Vagina (tissue), 2 donors: ENCODE data around the gene CPSF4. TPM values are rescaled to one million over a fixed set of nuclear protein-coding genes. Genes with fewer than 3 reads are reported as not detected.

Experiments used
- DNase-seq, 2 donors: peaks; one replicate each; pipeline ENCODE4 v3.0.0-alpha.2; 2017; ENCODE audit errors: extremely low spot score in 2 of 2
- H3K27ac ChIP-seq: fragments of 200-600 bp; sonication (generic); one replicate; pipeline ENCODE4 v1.5.1; 2019
- H3K27me3 ChIP-seq: fragments of 200-600 bp; sonication (generic); one replicate; pipeline ENCODE4 v1.5.1; 2019
- H3K36me3 ChIP-seq, 2 donors: fragments of 200-600 bp; sonication (generic); one replicate each; pipeline ENCODE4 v1.5.1; 2017 to 2019
- H3K4me1 ChIP-seq: fragments of 200-600 bp; sonication (generic); one replicate; pipeline ENCODE4 v1.5.1; 2019
- H3K4me3 ChIP-seq, 2 donors: fragments of 200-600 bp; sonication (generic); 1 replicate in 1 of 2; 2 replicates in 1 of 2; pipeline ENCODE4 v1.5.1; 2016 to 2019
- H3K9me3 ChIP-seq: fragments of 200-600 bp; sonication (generic); one replicate; pipeline ENCODE4 v1.5.1; 2019
- POLR2A ChIP-seq, 2 donors: fragments of 450-650 bp; IDR thresholded peaks; one replicate each; pipeline ENCODE4 v1.6.1; 2017; ENCODE audit warnings: antibody characterized with exemption in 2 of 2, mild to moderate bottlenecking in 2 of 2, moderate library complexity in 2 of 2
- POLR2AphosphoS5 ChIP-seq, 2 donors: sonication (generic); formaldehyde crosslinking; IDR thresholded peaks; one replicate each; pipeline ENCODE4 v1.9.0; 2017; ENCODE audit warnings: antibody characterized with exemption in 2 of 2, mild to moderate bottlenecking in 2 of 2, low read depth in 1 of 2; ENCODE audit not compliant: insufficient read depth in 1 of 2
- intact Hi-C: fragments of 100-400 bp; cut with DNase I; formaldehyde crosslinking; loops from one replicate; pipeline ENCODE4 v1.15.1; 2023
- total RNA-seq: library from RNA; depleted of rRNA; stranded (reverse); fragments of >200 nt; gene quantifications from one replicate; pipeline ENCODE4 v1.2.3, GENCODE V29; 2016
- TF ChIP-seq, protein P1 (sequence below), 3 experiments: fragments of 450-650 bp in 2 of 3; fragments of 200-600 bp in 1 of 3; sonication (generic) in 1 of 3; IDR thresholded peaks; one replicate each; pipeline ENCODE4 v1.5.1; 2017 to 2019; ENCODE audit warnings: antibody characterized with exemption in 3 of 3, mild to moderate bottlenecking in 2 of 3, moderate library complexity in 2 of 3

Gene CPSF4
- total RNA-seq, 1 donor from 2014 or later: 23.8 TPM

GRCh38 chr7:99404235-99404976 lies 34.3 kb upstream of the CPSF4 start:
- Histone ChIP-seq H3K27ac (no peak overlapping the region), H3K9me3 (no peaks in the 10 kb centered on the region), H3K4me3 (no peak overlapping the region), H3K36me3 (peaks cover 0 to 45% of the 10 kb centered on the region in 2 donors), H3K27me3 (no peaks in the 10 kb centered on the region), H3K4me1 (peaks cover 41% of the 10 kb centered on the region)
- no peak for TF ChIP-seq POLR2A (IDR thresholded peaks at IDR 0.05)
- TF ChIP-seq, protein P1, sequence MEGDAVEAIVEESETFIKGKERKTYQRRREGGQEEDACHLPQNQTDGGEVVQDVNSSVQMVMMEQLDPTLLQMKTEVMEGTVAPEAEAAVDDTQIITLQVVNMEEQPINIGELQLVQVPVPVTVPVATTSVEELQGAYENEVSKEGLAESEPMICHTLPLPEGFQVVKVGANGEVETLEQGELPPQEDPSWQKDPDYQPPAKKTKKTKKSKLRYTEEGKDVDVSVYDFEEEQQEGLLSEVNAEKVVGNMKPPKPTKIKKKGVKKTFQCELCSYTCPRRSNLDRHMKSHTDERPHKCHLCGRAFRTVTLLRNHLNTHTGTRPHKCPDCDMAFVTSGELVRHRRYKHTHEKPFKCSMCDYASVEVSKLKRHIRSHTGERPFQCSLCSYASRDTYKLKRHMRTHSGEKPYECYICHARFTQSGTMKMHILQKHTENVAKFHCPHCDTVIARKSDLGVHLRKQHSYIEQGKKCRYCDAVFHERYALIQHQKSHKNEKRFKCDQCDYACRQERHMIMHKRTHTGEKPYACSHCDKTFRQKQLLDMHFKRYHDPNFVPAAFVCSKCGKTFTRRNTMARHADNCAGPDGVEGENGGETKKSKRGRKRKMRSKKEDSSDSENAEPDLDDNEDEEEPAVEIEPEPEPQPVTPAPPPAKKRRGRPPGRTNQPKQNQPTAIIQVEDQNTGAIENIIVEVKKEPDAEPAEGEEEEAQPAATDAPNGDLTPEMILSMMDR (IDR thresholded peaks at IDR 0.05): no peak
- TF ChIP-seq POLR2AphosphoS5 (IDR thresholded peaks at IDR 0.05; ENCODE audit: insufficient read depth in 1 of 2, low read depth in 1 of 2): no peak
- DNase-seq: no peak
- intact Hi-C loops: loop anchor here (10.0 kb wide), 1 partner anchor 260 kb away; the partner anchor contains the start of gene SMURF1

- Histone ChIP-seq H3K36me3 (peaks cover 0 to 39% of the 10 kb centered on the region in 2 donors), H3K27ac (no peak overlapping the region), H3K27me3 (no peaks in the 10 kb centered on the region), H3K4me1 (peaks cover 46% of the 10 kb centered on the region), H3K4me3 (no peak overlapping the region), H3K9me3 (no peaks in the 10 kb centered on the region)
- TF ChIP-seq POLR2A (IDR thresholded peaks at IDR 0.05) (no peak), POLR2AphosphoS5 (IDR thresholded peaks at IDR 0.05; ENCODE audit: insufficient read depth in 1 of 2, low read depth in 1 of 2) (no peak)
- TF ChIP-seq, protein P1 (IDR thresholded peaks at IDR 0.05): no peak
- DNase-seq: no peak
- intact Hi-C loops: loop anchor here (10.0 kb wide), 1 partner anchor 260 kb away; the partner anchor contains the start of gene SMURF1
Observed at GRCh38 chr7:99404977-99405320, 33.8 kb upstream of the CPSF4 start.

- Histone ChIP-seq H3K36me3 (peaks cover 8 to 35% of the 10 kb centered on the region in 2 donors), H3K9me3 (no peaks in the 10 kb centered on the region), H3K27ac (no peak overlapping the region), H3K27me3 (no peaks in the 10 kb centered on the region), H3K4me1 (peaks cover 58% of the 10 kb centered on the region), H3K4me3 (peak overlapping the region in 1 of 2 donors; percentile 94)
- no peak for DNase-seq
- intact Hi-C loops: loop anchor here (10.0 kb wide), 1 partner anchor 262 kb away; the partner anchor contains the start of gene SMURF1
- TF ChIP-seq POLR2AphosphoS5 (IDR thresholded peaks at IDR 0.05; ENCODE audit: insufficient read depth in 1 of 2, low read depth in 1 of 2) (no peak), POLR2A (IDR thresholded peaks at IDR 0.05) (no peak)
- TF ChIP-seq, protein P1 (IDR thresholded peaks at IDR 0.05): no peak
Observed at GRCh38 chr7:99406557-99406956, 32.2 kb upstream of the CPSF4 start.

- no peak for TF ChIP-seq POLR2A (IDR thresholded peaks at IDR 0.05)
- no peak for TF ChIP-seq POLR2AphosphoS5 (IDR thresholded peaks at IDR 0.05; ENCODE audit: insufficient read depth in 1 of 2, low read depth in 1 of 2)
- TF ChIP-seq, protein P1 (IDR thresholded peaks at IDR 0.05): no peak
- DNase-seq: no peak
- Histone ChIP-seq H3K36me3 (peaks cover 8 to 35% of the 10 kb centered on the region in 2 donors), H3K4me1 (peaks cover 58% of the 10 kb centered on the region), H3K27me3 (no peaks in the 10 kb centered on the region), H3K27ac (peak overlapping the region; percentile 93), H3K4me3 (peak overlapping the region; percentile 94 to 99), H3K9me3 (no peaks in the 10 kb centered on the region)
- intact Hi-C loops: loop anchor here (10.0 kb wide), 1 partner anchor 263 kb away; the partner anchor contains the start of gene SMURF1
Observed at GRCh38 chr7:99407872-99408378, 30.8 kb upstream of the CPSF4 start.
